Fibroblast of lung (primary cell): ENCODE data around the gene EMC8. TPM values are rescaled to one million over a fixed set of nuclear protein-coding genes. Genes with fewer than 3 reads are reported as not detected.

Experiments used
- DNase-seq, 2 donors: peaks; one replicate each; pipeline versions ENCODE4 v3.0.0 to v3.0.0-alpha.2; 2010; ENCODE audit warnings: low read depth in 2 of 2
- H2AFZ ChIP-seq: 2 replicates; pipeline ENCODE4 v1.5.1; 2012; ENCODE audit warnings: low read length, control low read depth, inconsistent platforms
- H3K27ac ChIP-seq: 2 replicates; pipeline ENCODE4 v1.5.1; 2011; ENCODE audit warnings: low read length, control low read depth; ENCODE audit not compliant: insufficient read depth
- H3K27me3 ChIP-seq: 2 replicates; pipeline ENCODE4 v1.5.1; 2011; ENCODE audit warnings: mild to moderate bottlenecking, low read length; ENCODE audit not compliant: control insufficient read depth, insufficient read depth
- H3K36me3 ChIP-seq: 2 replicates; pipeline ENCODE4 v1.5.1; 2011; ENCODE audit warnings: low read length; ENCODE audit not compliant: control insufficient read depth, insufficient read depth
- H3K4me1 ChIP-seq: 2 replicates; pipeline ENCODE4 v1.5.1; 2011; ENCODE audit warnings: low read length; ENCODE audit not compliant: control insufficient read depth, insufficient read depth; ENCODE audit errors: extremely low read depth
- H3K4me2 ChIP-seq: 2 replicates; pipeline ENCODE4 v1.5.1; 2011; ENCODE audit warnings: low read length, control low read depth; ENCODE audit not compliant: insufficient read depth; ENCODE audit errors: extremely low read depth
- H3K4me3 ChIP-seq, 4 experiments: fragments of 200-600 bp in 1 of 4; sonication (generic) in 1 of 4; replicated peaks in 1 of 4; 2 replicates each; pipeline ENCODE4 v1.5.1; 2011 to 2016; ENCODE audit warnings: low read length in 4 of 4, low read depth in 3 of 4, mild to moderate bottlenecking in 3 of 4, control low read depth in 2 of 4, inconsistent platforms in 1 of 4, mixed read lengths in 1 of 4; ENCODE audit not compliant: insufficient read depth in 1 of 4; ENCODE audit errors: control extremely low read depth in 1 of 4
- H3K79me2 ChIP-seq: 2 replicates; pipeline ENCODE4 v1.5.1; 2012; ENCODE audit warnings: mild to moderate bottlenecking, low read length, inconsistent platforms; ENCODE audit not compliant: control insufficient read depth, insufficient read depth
- H3K9ac ChIP-seq: 2 replicates; pipeline ENCODE4 v1.5.1; 2011; ENCODE audit warnings: mild to moderate bottlenecking, low read length, control low read depth; ENCODE audit not compliant: insufficient read depth
- H3K9me3 ChIP-seq: 2 replicates; pipeline ENCODE4 v1.5.1; 2012; ENCODE audit warnings: low read depth, low read length; ENCODE audit not compliant: control insufficient read depth, insufficient read depth
- H4K20me1 ChIP-seq: 2 replicates; pipeline ENCODE4 v1.5.1; 2011; ENCODE audit warnings: low read length; ENCODE audit not compliant: control insufficient read depth, insufficient read depth; ENCODE audit errors: extremely low read depth
- EZH2 ChIP-seq: IDR thresholded peaks from 2 replicates; pipeline ENCODE4 v1.5.1; 2012; ENCODE audit warnings: low read length, control low read depth, mild to moderate bottlenecking; ENCODE audit errors: missing control alignments
- polyA plus RNA-seq, 2 donors: library from polyadenylated mRNA; depleted of rRNA in 1 of 2; stranded (reverse) in 1 of 2; unstranded in 1 of 2; fragments of >200 nt; gene quantifications; 2 replicates each; pipeline ENCODE4 v1.2.1, GENCODE V29; 2011 to 2012; ENCODE audit warnings: missing spikeins in 1 of 2
- total RNA-seq: library from RNA; depleted of rRNA; stranded (reverse); fragments of >200 nt; gene quantifications from 2 replicates; pipeline ENCODE4 v1.2.1, GENCODE V29; 2014
- TF ChIP-seq, protein P1 (sequence below), 2 donors: IDR thresholded peaks in 1 of 2; conservative IDR thresholded peaks in 1 of 2; 1 replicate in 1 of 2; 2 replicates in 1 of 2; pipeline ENCODE4 v1.5.1; 2011 to 2012; ENCODE audit warnings: low read length in 2 of 2, control low read depth in 1 of 2, inconsistent platforms in 1 of 2, low read depth in 1 of 2, mild to moderate bottlenecking in 1 of 2

EMC8 gene
- total and polyA plus RNA-seq, 2 donors (not counting 1 experiment from before 2014, with no cell fraction given), result 25.1 to 25.9 TPM

DNA sequence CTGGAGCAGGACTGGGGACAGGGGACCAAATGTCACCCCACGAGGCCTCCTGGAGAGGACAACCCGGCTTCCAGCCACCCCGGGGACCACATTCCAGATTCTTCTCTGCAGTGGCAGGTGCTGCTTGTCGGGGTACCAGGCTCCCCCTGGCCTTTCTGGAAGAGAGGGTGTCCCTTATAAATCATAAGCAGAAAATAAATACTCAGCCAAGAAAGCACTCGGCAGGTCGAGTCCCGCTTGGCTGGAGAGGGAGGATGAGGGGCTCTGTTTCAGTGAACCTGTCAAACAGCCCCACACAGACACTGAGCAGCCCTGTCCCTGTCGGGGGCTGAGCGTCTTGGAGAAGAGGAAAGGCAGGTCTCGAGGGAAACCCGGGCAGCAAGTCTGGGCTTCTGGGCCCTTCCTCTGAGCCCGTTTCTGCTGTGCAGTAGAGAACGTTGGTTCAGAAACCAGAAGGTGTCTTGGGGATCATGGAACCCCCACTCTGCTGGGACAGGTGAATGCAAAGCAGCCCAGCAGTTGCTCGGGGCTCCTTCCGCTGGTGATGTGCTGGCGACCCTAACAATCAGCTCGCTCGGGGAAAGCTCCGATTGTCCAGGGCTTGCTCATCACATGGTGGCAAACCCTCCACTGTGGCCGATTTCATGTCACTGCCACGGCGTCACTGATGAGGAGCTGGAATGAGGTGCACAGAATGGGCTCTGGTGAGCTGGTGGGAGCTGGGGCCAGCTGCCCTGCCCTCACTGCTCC is 36.8 kb upstream of the EMC8 start:
- Histone ChIP-seq H3K9ac (no peak overlapping the region), H4K20me1 (no peaks in the 10 kb centered on the region), H3K79me2 (no peaks in the 10 kb centered on the region), H2AFZ (no peak overlapping the region), H3K4me2 (no peak overlapping the region), H3K27me3 (no peaks in the 10 kb centered on the region), H3K4me3 (no peak overlapping the region), H3K9me3 (no peaks in the 10 kb centered on the region), H3K27ac (no peak overlapping the region), H3K4me1 (no peaks in the 10 kb centered on the region), H3K36me3 (no peaks in the 10 kb centered on the region)
- TF ChIP-seq, protein P1, sequence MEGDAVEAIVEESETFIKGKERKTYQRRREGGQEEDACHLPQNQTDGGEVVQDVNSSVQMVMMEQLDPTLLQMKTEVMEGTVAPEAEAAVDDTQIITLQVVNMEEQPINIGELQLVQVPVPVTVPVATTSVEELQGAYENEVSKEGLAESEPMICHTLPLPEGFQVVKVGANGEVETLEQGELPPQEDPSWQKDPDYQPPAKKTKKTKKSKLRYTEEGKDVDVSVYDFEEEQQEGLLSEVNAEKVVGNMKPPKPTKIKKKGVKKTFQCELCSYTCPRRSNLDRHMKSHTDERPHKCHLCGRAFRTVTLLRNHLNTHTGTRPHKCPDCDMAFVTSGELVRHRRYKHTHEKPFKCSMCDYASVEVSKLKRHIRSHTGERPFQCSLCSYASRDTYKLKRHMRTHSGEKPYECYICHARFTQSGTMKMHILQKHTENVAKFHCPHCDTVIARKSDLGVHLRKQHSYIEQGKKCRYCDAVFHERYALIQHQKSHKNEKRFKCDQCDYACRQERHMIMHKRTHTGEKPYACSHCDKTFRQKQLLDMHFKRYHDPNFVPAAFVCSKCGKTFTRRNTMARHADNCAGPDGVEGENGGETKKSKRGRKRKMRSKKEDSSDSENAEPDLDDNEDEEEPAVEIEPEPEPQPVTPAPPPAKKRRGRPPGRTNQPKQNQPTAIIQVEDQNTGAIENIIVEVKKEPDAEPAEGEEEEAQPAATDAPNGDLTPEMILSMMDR (conservative IDR thresholded peaks at IDR 0.05 in 1 of 2, IDR thresholded peaks at IDR 0.05 in 1 of 2; ENCODE audit: low read depth in 1 of 2, low read length in 2 of 2), result no peak
- TF ChIP-seq EZH2, result no peak
- DNase-seq, result no peak

DNA sequence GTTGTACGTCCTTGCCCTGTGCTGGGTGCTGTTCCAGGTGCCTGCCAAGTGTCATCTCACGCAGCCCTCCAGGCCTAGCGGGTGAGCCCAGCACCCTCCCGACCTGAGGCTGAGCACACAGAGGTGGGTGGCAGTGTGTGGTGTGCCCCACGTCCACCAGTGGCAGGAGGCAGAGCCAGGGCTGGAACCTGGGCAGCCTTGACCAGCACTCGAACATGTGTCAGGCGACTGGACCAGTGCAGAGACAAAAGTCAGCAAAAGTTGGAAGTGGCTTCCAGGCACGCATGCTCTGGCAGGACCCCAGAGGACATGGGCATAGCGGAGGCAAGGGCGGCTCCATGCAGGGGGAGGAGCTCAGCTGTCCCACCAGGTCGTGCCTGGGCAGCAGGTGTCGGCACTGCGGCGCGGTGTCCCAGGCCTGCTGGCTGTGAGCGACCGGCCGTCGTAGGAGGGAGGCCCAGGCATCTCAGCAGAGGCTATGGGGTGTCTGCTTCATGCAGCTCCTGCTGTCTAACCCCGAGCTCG is 35.9 kb upstream of the EMC8 start:
- no peak overlapping the region for H3K9ac ChIP-seq
- H3K79me2 ChIP-seq, result no peaks in the 10 kb centered on the region
- no peak for DNase-seq
- no peak overlapping the region for H3K4me3 ChIP-seq
- H3K4me2 ChIP-seq, result no peak overlapping the region
- H3K9me3 ChIP-seq, result no peaks in the 10 kb centered on the region
- no peak overlapping the region for H3K27ac ChIP-seq
- no peaks in the 10 kb centered on the region for H3K36me3 ChIP-seq
- H4K20me1 ChIP-seq, result no peaks in the 10 kb centered on the region
- no peaks in the 10 kb centered on the region for H3K4me1 ChIP-seq
- TF ChIP-seq EZH2, result no peak
- TF ChIP-seq, protein P1 (conservative IDR thresholded peaks at IDR 0.05 in 1 of 2, IDR thresholded peaks at IDR 0.05 in 1 of 2; ENCODE audit: low read depth in 1 of 2, low read length in 2 of 2), result no peak
- no peak overlapping the region for H2AFZ ChIP-seq
- no peaks in the 10 kb centered on the region for H3K27me3 ChIP-seq

DNA sequence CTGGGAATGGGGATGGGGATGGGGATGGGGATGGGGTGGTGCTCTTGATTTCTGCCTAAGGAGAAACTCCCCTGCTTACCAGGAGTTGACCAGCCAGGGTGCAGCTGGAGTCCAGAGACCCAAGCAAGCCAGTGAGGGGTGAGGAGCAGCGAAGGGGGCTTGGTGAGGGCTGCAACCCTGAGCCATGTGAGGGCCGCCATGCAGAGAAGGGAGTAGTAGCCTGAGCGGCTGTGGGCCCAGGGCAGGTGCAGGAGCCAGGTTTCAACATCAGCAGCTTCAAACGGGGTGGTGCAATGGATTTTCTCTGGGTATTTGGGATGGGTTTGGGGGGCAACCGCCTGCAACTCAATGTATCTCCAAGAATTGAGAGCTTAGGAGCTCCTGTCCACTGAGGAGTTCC is 35.4 kb upstream of the EMC8 start:
- no peaks in the 10 kb centered on the region for H3K4me1 ChIP-seq
- H3K4me2 ChIP-seq, result no peak overlapping the region
- no peak for TF ChIP-seq EZH2
- TF ChIP-seq, protein P1 (conservative IDR thresholded peaks at IDR 0.05 in 1 of 2, IDR thresholded peaks at IDR 0.05 in 1 of 2; ENCODE audit: low read depth in 1 of 2, low read length in 2 of 2), result no peak
- no peak overlapping the region for H3K4me3 ChIP-seq
- no peak overlapping the region for H3K27ac ChIP-seq
- no peaks in the 10 kb centered on the region for H4K20me1 ChIP-seq
- H3K36me3 ChIP-seq, result no peaks in the 10 kb centered on the region
- H3K9ac ChIP-seq, result no peak overlapping the region
- H3K27me3 ChIP-seq, result no peaks in the 10 kb centered on the region
- DNase-seq, result no peak
- no peaks in the 10 kb centered on the region for H3K79me2 ChIP-seq
- H3K9me3 ChIP-seq, result no peaks in the 10 kb centered on the region
- no peak overlapping the region for H2AFZ ChIP-seq
